ENCODE measurements around the gene SLC16A3.

The SLC16A3 gene

DNA sequence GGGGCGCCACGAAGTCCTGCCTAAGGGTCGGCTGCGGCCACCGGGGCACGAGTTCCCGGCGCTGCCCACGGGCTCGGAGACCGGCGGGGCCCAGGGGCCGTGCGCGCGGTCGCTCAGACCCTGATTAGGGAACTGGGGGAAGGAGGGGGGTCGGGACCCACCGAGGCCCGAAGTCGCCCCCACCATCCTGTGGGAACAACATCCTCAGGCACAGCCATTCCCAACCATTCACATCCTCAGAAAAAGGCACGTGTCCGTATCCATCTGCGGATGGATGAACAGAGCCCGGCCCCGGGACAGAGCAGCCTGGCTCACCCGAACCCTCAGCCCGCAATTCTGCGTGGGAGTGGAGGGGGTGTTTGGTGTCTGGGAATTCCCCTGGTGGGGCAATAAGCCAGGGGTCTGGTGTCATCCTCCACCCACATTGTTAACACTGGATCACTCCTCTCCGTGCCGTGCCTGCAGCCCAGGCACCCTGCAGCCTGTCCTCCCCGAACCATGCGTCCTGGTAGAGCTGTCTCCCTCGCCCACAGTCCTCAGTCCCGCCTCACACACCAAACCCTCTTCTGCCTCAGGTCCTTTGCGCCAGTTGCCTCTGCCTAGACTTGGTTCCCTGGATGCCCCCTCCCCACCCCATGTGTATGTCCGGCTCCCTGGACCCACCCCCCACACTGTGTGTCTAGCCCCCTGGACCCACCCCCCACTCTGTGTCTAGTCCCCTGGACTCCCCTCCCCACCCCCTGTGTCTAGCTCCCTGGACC, 15.4 kb upstream of the SLC16A3 start:
- TF ChIP-seq, protein P1, sequence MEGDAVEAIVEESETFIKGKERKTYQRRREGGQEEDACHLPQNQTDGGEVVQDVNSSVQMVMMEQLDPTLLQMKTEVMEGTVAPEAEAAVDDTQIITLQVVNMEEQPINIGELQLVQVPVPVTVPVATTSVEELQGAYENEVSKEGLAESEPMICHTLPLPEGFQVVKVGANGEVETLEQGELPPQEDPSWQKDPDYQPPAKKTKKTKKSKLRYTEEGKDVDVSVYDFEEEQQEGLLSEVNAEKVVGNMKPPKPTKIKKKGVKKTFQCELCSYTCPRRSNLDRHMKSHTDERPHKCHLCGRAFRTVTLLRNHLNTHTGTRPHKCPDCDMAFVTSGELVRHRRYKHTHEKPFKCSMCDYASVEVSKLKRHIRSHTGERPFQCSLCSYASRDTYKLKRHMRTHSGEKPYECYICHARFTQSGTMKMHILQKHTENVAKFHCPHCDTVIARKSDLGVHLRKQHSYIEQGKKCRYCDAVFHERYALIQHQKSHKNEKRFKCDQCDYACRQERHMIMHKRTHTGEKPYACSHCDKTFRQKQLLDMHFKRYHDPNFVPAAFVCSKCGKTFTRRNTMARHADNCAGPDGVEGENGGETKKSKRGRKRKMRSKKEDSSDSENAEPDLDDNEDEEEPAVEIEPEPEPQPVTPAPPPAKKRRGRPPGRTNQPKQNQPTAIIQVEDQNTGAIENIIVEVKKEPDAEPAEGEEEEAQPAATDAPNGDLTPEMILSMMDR (IDR thresholded peaks at IDR 0.05; ENCODE audit: low read depth, low read length) = no peak
- TF ChIP-seq EZH2phosphoT487 (IDR thresholded peaks at IDR 0.05; ENCODE audit: low read depth) = no peak
- Histone ChIP-seq H3K4me2 (ENCODE audit: low read length) (peak overlapping the region; percentile 78), H3K4me3 (ENCODE audit: low read length) (peak overlapping the region; percentile 92), H3K79me2 (ENCODE audit: low read length) (peaks cover 14% of the 10 kb centered on the region), H3K4me1 (ENCODE audit: low read length) (peaks cover 36% of the 10 kb centered on the region), H3K9ac (ENCODE audit: low read length) (peak overlapping the region; percentile 92), H2AFZ (ENCODE audit: low read depth, low read length) (no peak overlapping the region; the same call in 1 of the 2 replicates), H3K36me3 (replicated peaks; ENCODE audit: low read depth, low read length) (no peaks in the 10 kb centered on the region), H3K27me3 (ENCODE audit: low read depth, low read length) (no peaks in the 10 kb centered on the region), H3K27ac (ENCODE audit: low read length) (peak overlapping the region; percentile 47), H4K20me1 (ENCODE audit: insufficient read depth, low read length) (no peaks in the 10 kb centered on the region), H3K9me3 (ENCODE audit: insufficient read depth, low read length) (no peaks in the 10 kb centered on the region)

DNA sequence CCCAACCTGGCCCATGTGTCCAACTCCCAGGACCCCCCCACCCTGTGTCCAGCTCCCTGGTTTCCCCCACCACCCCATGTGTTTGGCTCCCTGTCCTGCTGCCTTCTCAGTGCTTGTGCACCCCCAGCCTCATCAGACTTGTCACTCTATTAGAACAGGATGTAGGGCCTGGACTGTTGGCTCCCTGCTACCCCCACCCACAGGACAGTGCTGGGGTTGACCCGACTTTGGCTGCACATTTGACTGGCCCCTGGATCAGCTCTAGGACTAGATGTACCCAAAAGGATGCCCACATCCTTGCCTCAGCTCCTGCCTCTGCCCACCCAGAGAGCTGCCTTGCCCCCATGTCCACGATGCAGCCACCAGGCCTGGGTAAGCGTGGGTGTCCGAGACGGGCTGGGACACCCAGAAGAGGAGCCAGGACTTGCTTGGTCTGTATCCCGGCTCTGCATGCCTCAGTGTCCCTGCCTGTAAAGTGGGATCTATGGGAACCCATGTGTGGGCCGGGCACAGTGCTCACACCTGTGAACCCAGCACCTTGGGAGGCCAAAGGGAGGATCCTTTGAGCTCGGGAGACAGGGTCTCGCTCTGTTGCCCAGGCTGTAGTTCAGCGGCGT, 14.7 kb upstream of the SLC16A3 start:
- Histone ChIP-seq H3K4me1 (ENCODE audit: low read length) (peaks cover 36% of the 10 kb centered on the region), H4K20me1 (ENCODE audit: insufficient read depth, low read length) (no peaks in the 10 kb centered on the region), H3K9me3 (ENCODE audit: insufficient read depth, low read length) (no peaks in the 10 kb centered on the region), H3K27ac (ENCODE audit: low read length) (no peak overlapping the region), H3K4me2 (ENCODE audit: low read length) (peak overlapping the region; percentile 78), H2AFZ (ENCODE audit: low read depth, low read length) (no peak overlapping the region), H3K27me3 (ENCODE audit: low read depth, low read length) (no peaks in the 10 kb centered on the region), H3K79me2 (ENCODE audit: low read length) (peaks cover 14% of the 10 kb centered on the region), H3K9ac (ENCODE audit: low read length) (no peak overlapping the region; the same call in 1 of the 2 replicates), H3K4me3 (ENCODE audit: low read length) (no peak overlapping the region; the same call in 1 of the 2 replicates), H3K36me3 (replicated peaks; ENCODE audit: low read depth, low read length) (no peaks in the 10 kb centered on the region)
- TF ChIP-seq EZH2phosphoT487 (IDR thresholded peaks at IDR 0.05; ENCODE audit: low read depth) = no peak
- TF ChIP-seq, protein P1 (IDR thresholded peaks at IDR 0.05; ENCODE audit: low read depth, low read length) = no peak

DNA sequence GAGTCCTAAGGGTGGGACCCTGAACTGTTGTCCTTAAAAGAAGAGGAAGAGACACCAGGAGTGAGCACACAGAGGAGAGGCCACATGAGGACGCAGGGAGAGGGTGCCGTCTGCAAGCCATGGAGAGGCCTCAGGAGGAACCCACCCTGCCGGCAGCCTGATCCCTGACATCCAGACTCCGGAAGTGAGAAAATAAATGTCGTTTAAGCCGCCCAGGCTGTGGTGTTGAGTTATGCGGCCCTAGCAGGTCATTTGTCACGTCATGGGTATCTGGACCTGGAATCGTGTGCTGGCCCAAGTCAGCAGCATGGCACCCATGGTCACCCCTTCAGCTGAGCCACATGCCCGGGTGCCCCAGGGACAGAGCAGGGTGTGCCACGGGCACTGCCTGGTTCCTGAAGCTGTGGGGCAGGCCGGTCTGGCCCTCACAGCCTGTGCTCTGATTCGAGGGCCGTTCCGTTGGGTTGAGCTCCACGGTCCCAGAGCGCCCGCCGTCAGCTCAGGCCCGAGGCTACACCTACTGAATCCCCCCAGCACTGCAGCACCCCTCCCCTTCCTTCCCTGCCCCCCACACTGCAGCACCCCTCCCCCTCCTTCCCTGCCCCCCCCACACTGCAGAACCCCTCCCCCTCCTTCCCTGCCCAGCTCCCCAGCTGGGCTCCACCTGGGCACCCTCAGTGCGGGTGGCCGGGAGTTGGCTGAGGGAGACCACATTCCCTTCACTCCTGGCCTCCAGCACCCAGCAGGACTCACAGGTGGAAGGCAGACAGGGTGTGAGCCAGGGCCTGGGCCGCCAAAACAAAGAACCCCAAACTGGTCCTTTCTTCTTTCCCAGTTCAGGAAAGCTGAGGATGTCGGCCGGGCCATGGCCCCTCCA, 13.5 kb upstream of the SLC16A3 start:
- Histone ChIP-seq H3K36me3 (replicated peaks; ENCODE audit: low read depth, low read length) (no peaks in the 10 kb centered on the region), H3K79me2 (ENCODE audit: low read length) (peaks cover 14% of the 10 kb centered on the region), H3K4me3 (ENCODE audit: low read length) (0 out of 2 replicates have a peak overlapping the region, but pooled peaks have one; percentile 41), H3K9ac (ENCODE audit: low read length) (peak overlapping the region; percentile 25; the same call in 1 of the 2 replicates), H3K4me1 (ENCODE audit: low read length) (peaks cover 36% of the 10 kb centered on the region), H3K27me3 (ENCODE audit: low read depth, low read length) (no peaks in the 10 kb centered on the region), H4K20me1 (ENCODE audit: insufficient read depth, low read length) (no peaks in the 10 kb centered on the region), H3K4me2 (ENCODE audit: low read length) (peak overlapping the region; percentile 66), H2AFZ (ENCODE audit: low read depth, low read length) (0 out of 2 replicates have a peak overlapping the region, but pooled peaks have one; percentile 44), H3K9me3 (ENCODE audit: insufficient read depth, low read length) (no peaks in the 10 kb centered on the region), H3K27ac (ENCODE audit: low read length) (peak overlapping the region; percentile 80)
- TF ChIP-seq, protein P1 (IDR thresholded peaks at IDR 0.05; ENCODE audit: low read depth, low read length) = no peak
- no peak for TF ChIP-seq EZH2phosphoT487 (IDR thresholded peaks at IDR 0.05; ENCODE audit: low read depth)

Data from OCI-LY3 (cell line).